Activated CD4-positive, alpha-beta T cell treated with anti-CD3 and anti-CD28 coated beads, Interleukin-2, Interleukin-4, amounts not matched to agents 100 ng/mL and 50 ng/mL, durations not matched to agents 16 hours and 8 hours (primary cell): Measurements from ENCODE around the gene CALML3.

ENCODE experiments used
- DNase-seq: peaks from one replicate; pipeline ENCODE4 v3.0.0-alpha.2; 2020; ENCODE audit warnings: low spot score

The CALML3 gene

DNA sequence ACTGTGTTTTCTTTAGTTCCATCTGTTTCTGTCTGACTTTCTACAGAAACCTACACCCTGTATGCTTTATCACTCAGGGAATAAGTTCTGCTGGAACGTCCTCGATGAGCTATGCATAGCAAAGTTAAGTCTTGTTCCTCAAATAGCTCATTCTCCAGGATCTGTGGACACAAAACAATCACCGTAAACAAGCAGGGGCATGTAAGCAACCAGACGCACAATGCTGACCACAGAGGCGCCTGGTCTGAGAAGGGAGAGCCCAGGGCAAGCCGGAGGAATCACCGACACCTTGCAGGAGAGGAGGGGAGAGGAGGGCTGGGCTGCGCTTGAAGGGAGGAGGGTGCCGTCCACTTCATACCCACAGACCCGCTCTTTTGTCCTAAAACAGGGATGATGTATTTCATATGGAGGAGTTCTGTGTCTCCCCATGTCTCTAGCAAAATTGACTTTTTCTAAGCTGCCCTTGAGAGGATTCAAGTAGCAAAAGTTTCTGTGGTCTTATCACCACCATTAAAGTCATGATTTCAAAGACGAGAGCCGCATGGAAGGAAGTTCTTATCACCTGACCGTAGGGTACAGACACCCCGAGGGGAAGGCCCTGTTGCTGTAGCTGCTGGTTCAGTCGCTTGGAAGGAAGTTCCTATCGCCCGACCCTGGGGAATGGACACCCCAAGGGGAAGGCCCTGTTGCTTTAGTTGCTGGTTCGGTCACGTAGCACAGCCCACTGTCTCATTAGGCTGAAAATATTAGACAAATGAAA, 14.3 kb downstream of the CALML3 start:
- DNase-seq = no peak

DNA sequence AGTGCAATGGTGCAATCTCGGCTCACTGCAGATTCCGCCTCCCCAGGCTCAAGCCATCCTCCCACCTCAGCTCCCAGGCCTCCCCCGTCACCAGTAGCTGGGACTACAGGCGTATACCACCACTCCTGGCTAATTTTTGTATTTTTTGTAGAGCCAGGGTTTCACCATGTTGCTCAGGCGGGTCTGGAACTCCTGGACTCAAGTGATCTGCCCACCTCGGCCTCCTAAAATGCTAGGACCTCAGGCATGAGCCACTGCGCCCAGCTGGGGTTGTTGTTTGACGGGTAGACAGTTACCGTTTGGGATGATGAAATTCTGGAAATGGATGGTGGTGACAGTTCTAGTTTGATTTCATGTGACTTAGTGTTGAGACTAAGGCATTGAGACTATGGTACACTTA, 15.3 kb downstream of the CALML3 start:
- DNase-seq = no peak

DNA sequence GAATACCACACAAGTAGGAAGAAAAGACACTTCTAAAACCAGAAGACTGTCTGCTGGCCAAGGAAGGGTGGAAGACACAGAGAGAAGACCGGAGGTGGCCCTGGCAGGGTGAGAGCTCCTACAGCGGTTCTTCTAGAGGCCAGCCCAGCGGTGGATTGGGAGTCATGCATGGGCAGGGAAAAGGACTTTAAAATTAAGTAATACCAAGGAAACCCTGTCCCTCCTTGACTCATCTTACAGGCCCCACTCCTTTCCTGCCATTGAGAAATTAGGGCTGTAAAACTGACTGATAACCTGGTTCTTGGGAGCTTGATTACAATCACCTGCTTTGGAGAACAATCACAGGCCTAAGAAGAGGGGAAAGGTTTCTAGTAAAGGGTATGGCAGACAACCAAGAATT, 16.1 kb downstream of the CALML3 start:
- no peak for DNase-seq

GRCh38 chr10:5542100-5542499, 17.3 kb downstream of the CALML3 start:
- DNase-seq = no peak

DNA sequence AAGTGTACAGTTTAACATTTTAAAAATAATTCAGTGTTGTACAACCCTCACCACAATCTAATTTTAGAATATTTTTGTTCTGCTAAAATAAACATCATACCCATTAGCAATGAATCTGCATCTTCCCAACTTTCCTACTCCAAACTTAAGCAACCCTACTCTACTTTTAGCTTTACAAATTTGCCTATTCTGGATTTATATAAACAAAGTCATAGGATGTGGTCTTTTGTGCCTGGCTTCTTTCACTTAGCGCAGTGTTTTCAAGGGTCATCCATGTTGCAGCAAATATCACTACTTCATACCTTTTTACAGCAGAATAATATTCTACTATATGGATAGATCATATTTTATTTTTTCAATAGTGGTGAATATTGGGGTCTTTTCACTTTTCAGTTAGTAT, 18.9 kb downstream of the CALML3 start:
- DNase-seq = no peak

DNA sequence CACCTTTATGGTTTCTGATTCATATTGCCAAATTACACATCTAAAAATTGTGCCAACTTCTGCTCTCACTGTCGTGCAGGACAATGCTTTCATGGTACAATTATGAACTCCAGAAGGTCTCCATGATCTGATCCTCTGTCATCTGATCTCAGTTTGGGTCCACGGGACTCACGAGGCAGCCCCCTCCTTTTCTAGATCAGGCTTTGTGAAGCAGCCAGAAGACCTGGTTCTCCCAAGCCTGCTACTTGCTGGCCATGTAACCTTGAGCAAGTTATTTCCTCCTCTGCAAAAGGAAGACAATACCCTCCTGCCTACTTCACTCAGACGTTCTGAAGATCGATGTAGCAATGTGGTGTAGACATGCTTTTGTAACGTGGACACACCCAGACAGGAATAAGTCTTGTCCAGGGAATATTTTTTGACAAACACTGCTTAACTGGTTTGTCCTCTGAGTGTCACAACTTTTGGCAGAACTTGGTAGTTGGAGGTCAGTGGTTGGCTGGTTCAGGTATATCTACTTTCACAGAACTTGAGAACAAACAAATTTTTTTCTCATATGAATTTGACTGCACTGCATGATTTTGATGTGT, 19.6 kb downstream of the CALML3 start:
- DNase-seq = no peak

GRCh38 chr10:5545011-5545410, 20.2 kb downstream of the CALML3 start:
- DNase-seq = no peak

DNA sequence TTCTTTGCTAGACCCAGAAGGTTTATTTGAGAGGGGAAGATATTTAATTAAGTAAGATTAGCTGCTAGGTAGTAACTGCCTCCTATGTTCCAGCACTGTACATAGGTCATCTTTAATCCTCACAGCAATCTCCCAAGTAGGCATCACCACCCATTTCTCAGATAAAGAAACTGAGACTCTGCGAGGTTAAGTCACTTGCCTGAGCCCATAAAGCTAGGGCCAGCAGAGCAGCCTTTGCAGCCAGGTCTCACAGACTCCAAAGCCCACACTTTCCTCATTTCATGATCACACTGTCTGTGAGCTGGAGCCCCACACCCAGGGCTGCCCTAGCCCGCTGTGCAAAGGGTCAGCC, 20.6 kb downstream of the CALML3 start:
- DNase-seq = no peak

DNA sequence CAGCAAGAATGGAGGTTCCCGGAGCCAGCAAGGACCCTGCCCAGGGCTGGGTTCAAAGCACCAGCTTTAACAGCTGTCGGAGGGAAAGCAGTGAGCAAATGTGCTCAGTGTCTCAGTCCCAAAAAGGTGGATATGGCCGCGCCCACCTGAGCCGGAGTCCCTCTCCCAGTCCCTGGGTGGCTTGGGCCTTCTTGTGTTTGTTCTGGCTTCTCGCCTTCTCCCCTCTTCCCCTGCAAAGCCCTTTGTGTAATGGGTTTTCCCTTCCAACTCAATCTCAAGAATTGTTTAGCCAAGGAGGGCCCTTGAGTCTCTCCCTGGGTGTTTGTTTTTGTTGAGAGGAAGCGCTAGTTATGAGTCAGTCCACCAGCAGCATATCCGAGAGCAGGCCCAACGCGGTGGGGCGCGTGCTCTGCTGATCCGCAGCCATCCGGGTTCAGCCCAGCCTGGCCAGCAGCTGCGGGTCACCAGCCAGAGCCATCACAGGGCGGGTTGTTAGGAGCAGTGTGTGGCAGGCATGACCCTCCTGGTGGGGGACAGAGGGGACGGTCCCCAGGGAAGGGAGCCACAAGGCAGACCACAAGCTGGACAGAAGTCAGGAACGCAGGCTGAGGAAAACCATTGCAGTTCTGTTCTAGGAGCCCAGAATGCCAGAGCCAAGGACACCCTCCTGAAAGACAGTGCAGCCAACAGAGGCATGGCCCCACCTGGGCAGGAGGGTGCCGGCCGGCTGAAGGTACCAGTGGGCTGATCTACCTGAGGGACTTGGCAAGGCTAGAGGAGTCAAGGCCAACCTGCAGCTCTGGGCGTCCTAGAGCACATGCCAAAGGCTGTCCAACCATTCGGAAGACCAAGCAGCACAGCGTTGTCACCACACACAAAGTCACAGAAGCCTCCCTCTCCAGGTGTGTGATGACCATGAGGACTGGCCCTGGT, 21.3 kb downstream of the CALML3 start:
- no peak for DNase-seq

DNA sequence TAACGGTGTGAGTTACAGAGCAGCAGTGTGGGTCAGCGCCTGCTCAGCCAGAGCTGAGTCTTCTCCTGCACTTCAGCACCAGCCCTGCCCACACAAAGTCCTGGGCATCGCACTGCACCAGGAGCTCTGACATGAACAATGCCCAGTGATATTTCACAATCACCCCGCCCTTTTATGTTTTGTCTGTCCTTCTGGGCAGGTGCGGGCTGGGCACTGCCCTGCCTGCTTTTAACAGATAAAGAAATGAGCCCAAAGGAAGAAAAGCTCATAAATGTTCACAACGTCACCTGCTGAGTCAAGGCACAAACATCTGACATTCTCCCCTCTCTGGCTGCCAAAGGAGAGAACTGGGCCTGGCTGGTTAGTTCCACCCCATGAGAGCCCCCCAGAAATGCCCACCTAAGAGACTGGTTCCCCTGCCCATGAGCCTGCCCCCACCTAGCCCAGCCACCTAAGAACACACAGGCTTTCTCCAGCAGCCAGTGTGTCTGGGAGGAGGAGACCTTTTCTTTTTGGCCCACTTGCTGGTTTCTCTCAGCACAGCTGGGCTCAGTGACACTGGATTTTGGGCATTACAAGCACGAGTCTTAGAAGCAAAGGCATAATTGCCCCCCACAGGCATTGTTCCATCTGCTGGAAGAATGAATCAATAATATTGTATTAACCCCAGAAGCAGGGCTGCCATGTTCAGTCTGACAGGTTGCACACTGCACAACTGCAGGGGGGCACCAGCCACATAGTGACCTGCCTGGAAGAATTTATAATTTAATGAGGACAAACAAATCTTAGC, 22.3 kb downstream of the CALML3 start:
- no peak for DNase-seq

DNA sequence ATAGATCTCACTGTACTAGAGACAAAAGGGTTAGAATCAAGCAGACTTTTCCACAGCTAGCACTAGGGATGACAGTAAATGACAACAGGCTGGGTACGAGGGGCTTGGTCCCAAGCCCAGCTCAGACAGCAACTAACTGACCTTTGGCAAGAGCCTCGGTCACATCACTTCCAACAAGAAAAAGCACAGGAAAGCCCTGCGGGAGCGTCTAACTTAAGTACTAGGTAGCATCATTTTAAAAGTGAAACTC, 22.8 kb downstream of the CALML3 start:
- DNase-seq = no peak

DNA sequence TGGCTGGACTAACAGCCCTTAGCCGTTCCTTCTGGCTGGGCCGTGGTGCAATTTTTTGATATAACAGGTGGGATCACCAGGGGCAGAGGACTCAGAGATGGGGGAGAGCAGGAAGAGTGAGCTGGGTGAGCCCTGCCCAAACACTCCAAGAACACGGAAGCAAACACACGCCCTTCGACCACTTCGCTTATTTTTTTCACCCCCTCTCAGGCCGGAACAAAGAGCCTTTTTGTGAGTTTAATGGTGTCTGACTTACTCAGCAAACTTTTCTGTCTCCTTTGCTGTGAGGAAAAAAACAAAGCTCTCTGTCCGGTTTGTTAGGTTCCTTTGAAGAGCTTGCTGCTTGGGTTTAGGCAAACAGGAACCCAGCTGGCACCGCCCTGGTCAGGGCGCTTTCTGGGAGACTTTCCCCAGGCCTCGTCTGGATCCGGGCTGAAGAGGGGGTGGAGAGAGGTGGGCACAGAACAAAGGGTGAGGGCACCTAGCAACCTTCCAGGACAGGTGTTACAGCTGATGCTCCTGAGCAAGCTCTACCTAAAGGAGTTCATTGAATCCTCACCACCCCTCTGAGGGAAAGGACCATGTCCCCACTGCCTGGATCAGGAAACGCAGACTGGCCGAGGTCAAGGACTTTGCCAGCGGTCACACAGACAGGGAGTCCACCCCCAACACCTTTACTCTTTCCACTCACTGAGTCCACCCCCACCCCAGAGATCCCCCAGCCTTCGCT, 23.3 kb downstream of the CALML3 start:
- DNase-seq = no peak

DNA sequence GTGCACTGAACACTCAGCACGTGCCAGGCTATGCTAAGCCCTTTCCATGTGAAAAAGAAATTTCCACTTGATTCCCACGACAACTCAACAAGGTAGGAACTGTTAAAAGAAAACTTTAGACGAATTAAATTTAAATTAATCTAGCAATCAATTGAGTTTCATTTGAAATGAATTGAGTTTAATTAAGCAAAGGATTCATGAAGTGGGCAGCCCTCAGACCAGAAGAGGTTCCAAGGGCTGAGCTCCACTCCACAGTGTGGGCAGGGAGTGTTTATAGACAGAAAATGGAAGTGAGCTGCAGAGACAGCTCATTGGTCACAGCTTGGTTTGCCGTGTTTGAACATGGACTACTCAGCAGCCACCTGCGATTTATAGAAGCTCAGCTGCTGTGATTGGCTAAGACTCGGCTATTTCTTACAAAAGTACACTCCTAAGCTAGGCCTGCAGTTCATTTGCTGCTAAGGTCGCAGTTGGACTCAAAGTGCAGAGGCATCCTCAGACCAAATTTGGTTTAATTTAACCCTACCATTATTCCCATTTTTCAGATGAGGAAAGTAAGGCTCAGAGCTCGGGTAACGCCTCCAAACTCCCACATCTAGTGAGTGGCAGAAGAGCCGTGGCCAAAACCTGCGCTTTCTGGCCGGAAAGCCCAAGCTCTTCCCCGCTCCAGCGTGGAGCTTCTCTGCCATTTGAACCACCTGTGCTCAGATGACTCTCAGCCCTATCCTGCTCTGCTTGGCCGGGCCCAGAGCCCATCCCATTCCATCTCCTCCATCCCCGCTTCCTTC, 24.9 kb downstream of the CALML3 start:
- no peak for DNase-seq

GRCh38 chr10:5550250-5550545, 25.4 kb downstream of the CALML3 start:
- no peak for DNase-seq

DNA sequence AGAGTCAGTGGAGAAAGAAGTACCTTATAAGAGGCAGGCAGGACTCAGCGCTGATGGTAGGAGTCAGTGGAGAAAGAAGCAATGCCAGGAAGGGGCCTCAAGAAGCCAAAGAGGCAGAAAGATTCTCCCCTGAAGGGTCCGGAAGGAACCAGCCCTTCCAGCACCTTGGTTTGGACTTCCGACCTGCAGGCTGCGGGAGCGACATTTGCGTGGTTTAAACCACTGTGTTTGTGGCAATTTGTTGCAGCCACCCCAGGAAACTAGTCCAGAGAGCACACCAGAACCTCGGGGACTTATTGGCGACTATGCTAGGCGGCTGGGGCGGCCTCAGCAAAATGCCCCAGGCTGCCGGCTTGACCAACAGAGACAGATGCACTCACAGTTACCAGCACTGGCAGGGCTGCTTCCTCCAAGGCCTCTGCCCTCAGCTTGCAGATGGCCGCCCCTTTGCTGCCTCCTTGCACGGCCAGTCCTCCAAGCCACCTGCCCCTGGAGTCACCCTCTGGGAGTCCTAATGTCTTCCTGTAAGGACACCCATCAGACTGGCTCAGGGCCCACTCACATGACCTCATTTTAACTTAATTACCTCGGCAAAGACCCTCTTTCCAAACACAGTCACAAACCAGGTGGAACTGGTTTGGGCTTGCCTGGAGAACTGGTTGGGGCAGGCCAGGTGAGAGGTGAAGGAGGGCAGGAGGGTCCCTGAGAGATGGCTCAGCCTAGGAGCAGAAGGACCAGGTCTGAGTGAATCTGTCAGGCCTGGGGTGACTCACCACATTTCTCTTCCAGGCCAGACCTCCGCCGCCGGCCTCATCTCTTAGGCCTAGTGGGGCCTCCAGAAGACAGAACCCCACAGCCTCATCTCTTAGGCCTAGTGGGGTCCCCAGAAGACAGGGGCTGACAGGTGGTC, 26.1 kb downstream of the CALML3 start:
- no peak for DNase-seq

- peak; percentile 56 for DNase-seq
Observed at GRCh38 chr10:5551531-5552375, 27.0 kb downstream of the CALML3 start.

DNA sequence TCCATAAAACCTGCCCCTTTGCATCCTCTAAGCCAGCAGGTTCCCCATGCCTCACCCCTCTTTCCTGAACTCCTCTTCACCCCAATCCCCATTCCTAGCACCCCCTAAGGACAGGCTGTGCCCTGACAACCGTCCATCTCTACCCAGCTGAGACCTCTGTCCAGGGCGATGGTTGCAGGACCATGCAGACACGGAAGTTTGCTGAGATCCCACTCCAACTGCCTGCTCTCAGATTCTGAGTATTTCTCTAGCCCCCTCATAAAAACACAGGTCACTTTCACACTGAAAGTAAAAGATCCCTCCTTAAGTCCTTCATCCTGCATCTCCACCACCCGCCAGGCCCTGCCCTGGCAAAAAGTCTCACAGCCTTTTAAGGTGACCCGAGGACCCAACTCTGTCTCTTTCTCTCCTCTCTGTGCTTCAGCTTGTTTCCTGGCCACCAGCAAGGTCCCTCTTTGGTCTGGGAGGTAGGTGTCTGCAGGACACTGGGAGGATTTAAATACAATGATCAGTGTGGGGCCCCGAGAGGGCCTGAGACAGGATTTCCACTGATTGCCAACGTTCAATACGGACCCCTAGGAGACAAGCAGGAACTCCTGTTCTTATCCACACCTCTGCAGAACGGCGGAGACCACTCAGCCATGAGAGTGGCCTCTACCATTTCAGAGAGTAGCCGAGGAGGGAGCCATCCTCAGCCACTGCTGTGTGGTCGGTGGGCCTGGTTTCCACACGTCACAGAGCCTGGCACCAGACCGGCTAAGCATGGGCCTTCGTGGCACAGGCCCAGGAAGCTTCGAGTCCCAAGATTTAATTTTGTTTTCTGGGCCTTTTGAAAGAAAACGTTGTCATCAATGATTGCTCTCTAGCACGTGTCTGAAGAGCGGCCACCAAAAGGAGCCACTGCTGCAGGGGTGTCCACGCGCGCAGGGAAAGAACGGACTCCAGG, 27.9 kb downstream of the CALML3 start:
- no peak for DNase-seq
